Ovary (tissue), 9 donors: ENCODE data around the gene CEACAM7. TPM values are rescaled to one million over a fixed set of nuclear protein-coding genes. Genes with fewer than 3 reads are reported as not detected.

Experiments
- DNase-seq, 5 donors: peaks; one replicate each; pipeline ENCODE4 v3.0.0-alpha.2; 2019 to 2020
- H3K27ac ChIP-seq, 2 donors: fragments of 200-600 bp; one replicate each; pipeline versions ENCODE4 v1.5.1 to v1.8.0; 2019 to 2022
- H3K27me3 ChIP-seq: fragments of 200-600 bp; one replicate; pipeline ENCODE4 v1.8.0; 2022
- H3K36me3 ChIP-seq: fragments of 200-600 bp; sonication (generic); one replicate; pipeline ENCODE4 v1.5.1; 2019
- H3K4me1 ChIP-seq: one replicate; pipeline ENCODE4 v1.8.1; 2013; ENCODE audit warnings: mild to moderate bottlenecking, moderate library complexity; ENCODE audit not compliant: insufficient read depth
- H3K4me3 ChIP-seq: fragments of 200-600 bp; sonication (generic); one replicate; pipeline ENCODE4 v1.5.1; 2017
- H3K9me3 ChIP-seq, 2 donors: fragments of 200-600 bp in 1 of 2; sonication (generic) in 1 of 2; one replicate each; pipeline versions ENCODE4 v1.5.1 to v1.8.1; 2013 to 2019; ENCODE audit warnings: mild to moderate bottlenecking in 1 of 2, moderate library complexity in 1 of 2
- EP300 ChIP-seq: sonication (generic); formaldehyde crosslinking; IDR thresholded peaks from one replicate; pipeline ENCODE4 v1.6.1; 2017; ENCODE audit warnings: antibody characterized with exemption
- POLR2A ChIP-seq: fragments of 450-650 bp; IDR thresholded peaks from one replicate; pipeline ENCODE4 v1.6.1; 2017; ENCODE audit warnings: antibody characterized with exemption, mild to moderate bottlenecking, moderate library complexity
- WGBS, 3 donors: extraction: QIAGEN DNeasy Blood & Tissue Kit in 1 of 3; methylation state at CpG; one replicate each; pipeline versions ENCODE4 v1.1.5 to v1.1.7; 2013 to 2017; 5-methylcytosine and 5-hydroxymethylcytosine counted together
- intact Hi-C, 4 donors: fragments of 100-400 bp; cut with DNase I; formaldehyde crosslinking; loops; one replicate each; pipeline versions ENCODE4 v1.11.0 to v1.15.1; 2022 to 2023
- polyA plus RNA-seq, 2 donors: library from polyadenylated mRNA; stranded (reverse); fragments of 200-250 nt in 1 of 2; fragments of 350-450 nt in 1 of 2; fragmentation: Illumina TruSeq in 1 of 2; extraction: RNeasy Lipid Tissue Mini Kit (QIAGEN cat#74804) in 1 of 2; gene quantifications; one replicate each; pipeline ENCODE4 v1.2.3, GENCODE V29; 2013 to 2014
- total RNA-seq, 7 donors: library from RNA; depleted of rRNA in 2 of 7; stranded (reverse); fragments of >200 nt in 2 of 7; fragmentation: NEBNext Ultra II Directional in 3 of 7; extraction: Animal tissue kit (Norgen Biotek cat#: 25700) in 3 of 7; gene quantifications; one replicate each; pipeline versions ENCODE4 v1.1.0 to v1.2.4, GENCODE V29; 2016 to 2023
- TF ChIP-seq, protein P1 (sequence below), 3 donors: fragments of 450-650 bp in 2 of 3; fragments of 200-600 bp in 1 of 3; IDR thresholded peaks; one replicate each; pipeline versions ENCODE4 v1.5.1 to v1.8.0; 2016 to 2022; ENCODE audit warnings: antibody characterized with exemption in 3 of 3, mild to moderate bottlenecking in 1 of 3
- donor health status: DM: no; HTN: no; CAD: no; lungs with moderate emphysema.
- donor health status: DM: no; HTN: no; CAD: no.
- donor health status: Bipolar disorder and iron deficiency.
- donor health status: DM: yes; HTN: yes; CAD: no.
- donor health status: DM: no; HTN: no; CAD: no.
- donor health status: DM: yes; HTN: yes; CAD: no.

CEACAM7 gene
- total and polyA plus RNA-seq, 9 donors: 0.08 to 0.55 TPM; not detected in 7

DNA sequence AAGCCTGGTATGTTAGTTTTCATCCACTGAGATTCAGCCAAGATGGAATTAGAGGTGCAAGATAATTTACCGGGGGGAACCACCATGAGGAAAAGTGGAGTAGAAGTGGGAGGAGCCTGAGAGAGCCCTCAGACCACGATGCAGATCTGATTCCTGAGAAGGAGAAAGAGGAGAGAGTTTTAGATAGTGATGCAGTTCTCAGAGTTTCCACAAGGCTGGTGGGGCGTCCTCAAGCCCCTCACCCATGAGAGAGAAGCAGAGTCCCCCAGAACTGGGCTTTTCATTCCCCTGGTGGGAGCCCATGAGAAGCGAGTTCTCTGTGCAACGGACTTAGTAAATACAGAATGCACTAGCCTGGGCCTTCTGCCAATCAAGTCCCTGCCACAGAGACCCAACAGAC lies 38.4 kb upstream of the CEACAM7 start:
- no peaks in the 10 kb centered on the region for H3K9me3 ChIP-seq
- intact Hi-C loops: no loop called here
- no peaks in the 10 kb centered on the region for H3K27me3 ChIP-seq
- TF ChIP-seq POLR2A (no peak), EP300 (no peak)
- TF ChIP-seq, protein P1, sequence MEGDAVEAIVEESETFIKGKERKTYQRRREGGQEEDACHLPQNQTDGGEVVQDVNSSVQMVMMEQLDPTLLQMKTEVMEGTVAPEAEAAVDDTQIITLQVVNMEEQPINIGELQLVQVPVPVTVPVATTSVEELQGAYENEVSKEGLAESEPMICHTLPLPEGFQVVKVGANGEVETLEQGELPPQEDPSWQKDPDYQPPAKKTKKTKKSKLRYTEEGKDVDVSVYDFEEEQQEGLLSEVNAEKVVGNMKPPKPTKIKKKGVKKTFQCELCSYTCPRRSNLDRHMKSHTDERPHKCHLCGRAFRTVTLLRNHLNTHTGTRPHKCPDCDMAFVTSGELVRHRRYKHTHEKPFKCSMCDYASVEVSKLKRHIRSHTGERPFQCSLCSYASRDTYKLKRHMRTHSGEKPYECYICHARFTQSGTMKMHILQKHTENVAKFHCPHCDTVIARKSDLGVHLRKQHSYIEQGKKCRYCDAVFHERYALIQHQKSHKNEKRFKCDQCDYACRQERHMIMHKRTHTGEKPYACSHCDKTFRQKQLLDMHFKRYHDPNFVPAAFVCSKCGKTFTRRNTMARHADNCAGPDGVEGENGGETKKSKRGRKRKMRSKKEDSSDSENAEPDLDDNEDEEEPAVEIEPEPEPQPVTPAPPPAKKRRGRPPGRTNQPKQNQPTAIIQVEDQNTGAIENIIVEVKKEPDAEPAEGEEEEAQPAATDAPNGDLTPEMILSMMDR (IDR thresholded peaks at IDR 0.05): no peak
- 19 to 25% (median 24%) methylated on average over 5 of the region's 5 CpGs for WGBS, 3 donors
- H3K27ac ChIP-seq: no peak overlapping the region
- no peaks in the 10 kb centered on the region for H3K4me1 ChIP-seq
- DNase-seq: no peak
- no peak overlapping the region for H3K4me3 ChIP-seq
- no peaks in the 10 kb centered on the region for H3K36me3 ChIP-seq

GRCh38 chr19:41720103-41720502 lies 32.0 kb upstream of the CEACAM7 start:
- Histone ChIP-seq H3K4me1 (no peaks in the 10 kb centered on the region), H3K36me3 (no peaks in the 10 kb centered on the region), H3K4me3 (no peak overlapping the region), H3K27ac (no peak overlapping the region), H3K27me3 (no peaks in the 10 kb centered on the region), H3K9me3 (no peaks in the 10 kb centered on the region)
- WGBS, 3 donors: 79 to 95% (median 81%) methylated on average over 3 of the region's 3 CpGs
- TF ChIP-seq EP300 (no peak), POLR2A (no peak)
- TF ChIP-seq, protein P1 (IDR thresholded peaks at IDR 0.05): no peak
- intact Hi-C loops: no loop called here
- no peak for DNase-seq

DNA sequence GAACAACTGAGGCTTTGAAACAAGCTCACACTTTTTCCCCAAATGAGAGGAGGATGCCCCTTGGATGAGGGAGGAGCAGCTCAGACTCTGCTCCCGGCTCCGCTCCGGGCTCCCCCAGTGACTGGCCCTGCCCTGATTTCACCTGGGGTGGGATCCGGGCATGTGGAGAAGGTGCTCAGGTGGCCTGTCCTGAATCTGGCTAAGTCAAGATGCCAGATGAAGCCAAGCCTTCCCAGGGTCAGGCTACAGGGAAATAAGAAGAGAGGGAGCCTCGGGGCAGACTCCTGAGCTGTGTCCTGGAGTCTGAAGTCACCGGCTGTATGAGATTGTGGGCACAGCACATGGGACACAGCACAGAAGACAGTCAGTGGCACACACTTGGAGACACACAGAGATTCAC lies 30.7 kb upstream of the CEACAM7 start:
- no peak for DNase-seq
- Histone ChIP-seq H3K27ac (no peak overlapping the region), H3K9me3 (no peaks in the 10 kb centered on the region), H3K36me3 (no peaks in the 10 kb centered on the region), H3K4me3 (no peak overlapping the region), H3K4me1 (no peaks in the 10 kb centered on the region), H3K27me3 (no peaks in the 10 kb centered on the region)
- TF ChIP-seq POLR2A: no peak
- TF ChIP-seq, protein P1 (IDR thresholded peaks at IDR 0.05): no peak
- TF ChIP-seq EP300: no peak
- 63 to 86% (median 76%) methylated on average over 6 of the region's 6 CpGs for WGBS, 3 donors
- intact Hi-C loops: no loop called here

GRCh38 chr19:41714598-41714997 lies 26.5 kb upstream of the CEACAM7 start:
- no peak for DNase-seq
- TF ChIP-seq EP300: no peak
- H3K27me3 ChIP-seq: no peaks in the 10 kb centered on the region
- no peaks in the 10 kb centered on the region for H3K9me3 ChIP-seq
- H3K4me3 ChIP-seq: no peak overlapping the region
- H3K36me3 ChIP-seq: no peaks in the 10 kb centered on the region
- WGBS, 3 donors: 60 to 79% (median 71%) methylated on average over 5 of the region's 5 CpGs
- intact Hi-C loops: no loop called here
- no peaks in the 10 kb centered on the region for H3K4me1 ChIP-seq
- no peak overlapping the region for H3K27ac ChIP-seq

DNA sequence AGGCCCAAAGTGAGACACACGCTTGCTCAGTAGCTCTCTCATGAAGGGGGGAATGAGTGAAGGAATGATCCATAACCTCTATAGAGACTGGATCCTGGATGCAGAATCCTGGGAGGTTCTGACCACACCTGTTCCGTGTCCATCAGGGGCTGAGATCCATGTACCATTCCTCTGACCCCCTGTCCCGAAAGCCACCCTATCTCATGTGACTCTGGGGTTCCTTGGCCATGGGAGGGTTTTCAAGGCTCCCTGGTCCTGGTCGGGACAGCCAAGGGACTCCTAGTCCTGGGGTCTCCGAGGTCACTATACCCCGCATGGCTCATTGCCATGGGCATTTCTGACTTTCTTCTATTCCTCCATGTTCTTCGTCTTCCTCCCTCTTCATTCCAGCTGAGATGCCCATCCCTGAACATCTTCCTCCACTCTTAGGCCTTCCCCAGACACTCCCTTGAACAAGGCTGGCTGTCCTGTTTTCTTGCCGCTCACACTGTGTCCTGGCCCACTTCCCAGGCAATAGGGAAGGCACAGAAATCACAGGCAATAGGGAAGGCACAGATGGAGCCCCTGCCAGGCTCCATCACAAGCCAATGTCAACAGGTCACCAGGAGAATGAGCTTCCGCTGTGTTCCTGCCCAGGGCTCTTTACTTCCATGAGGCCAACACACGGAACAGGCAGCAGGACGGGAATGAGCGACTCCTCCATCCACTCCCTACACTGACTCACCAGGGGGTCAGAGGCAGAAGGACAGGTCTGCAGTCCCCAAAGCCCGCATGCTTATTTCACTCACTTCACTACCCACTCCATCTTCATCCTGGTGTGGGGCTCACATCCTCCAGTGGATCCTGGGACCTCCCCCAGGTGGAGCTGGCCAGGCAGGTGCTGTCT lies 23.5 kb upstream of the CEACAM7 start:
- H3K4me1 ChIP-seq: no peaks in the 10 kb centered on the region
- no peak overlapping the region for H3K4me3 ChIP-seq
- no peaks in the 10 kb centered on the region for H3K27me3 ChIP-seq
- DNase-seq: no peak
- intact Hi-C loops: no loop called here
- TF ChIP-seq, protein P1 (IDR thresholded peaks at IDR 0.05): no peak
- TF ChIP-seq POLR2A (no peak), EP300 (no peak)
- no peak overlapping the region for H3K27ac ChIP-seq
- no peaks in the 10 kb centered on the region for H3K9me3 ChIP-seq
- H3K36me3 ChIP-seq: no peaks in the 10 kb centered on the region
- 74 to 75% (median 74%) methylated on average over 13 of the region's 13 CpGs for WGBS, 3 donors
